Stimulated activated memory B cell treated with anti-CD40 and anti-IgM and Interleukin-4, amounts not matched to agents 10 μg/mL and 1 μg/mL and 100 μg/mL, for 72 hours (primary cell): ENCODE results near the gene EXOC2.
A peak's percentile ranks its signal among the peaks of the same experiment; 100 is the strongest.
"Not testable (repeated sequence)": the region's sequence is repeated elsewhere in the genome, so short reads cannot be mapped to it uniquely, and the experiment has no call there.

Experiments
- ATAC-seq: fragments of 150-1000 bp; cut with Tn5 transposase; 2 replicates; pipeline ENCODE4 v1.10.0; 2021
- H3K27ac Mint-ChIP-seq: one replicate; pipeline ENCODE4 v1.8.0; 2022; ENCODE audit warnings: mild to moderate bottlenecking, mixed read lengths
- H3K27me3 Mint-ChIP-seq: one replicate; pipeline ENCODE4 v1.8.0; 2022; ENCODE audit warnings: mixed read lengths
- H3K36me3 Mint-ChIP-seq: one replicate; pipeline ENCODE4 v1.8.0; 2022; ENCODE audit warnings: mixed read lengths
- H3K4me1 Mint-ChIP-seq: one replicate; pipeline ENCODE4 v1.8.0; 2022; ENCODE audit warnings: mixed read lengths
- H3K4me3 Mint-ChIP-seq: one replicate; pipeline ENCODE4 v1.8.0; 2022; ENCODE audit warnings: mild to moderate bottlenecking, moderate library complexity, mixed read lengths
- H3K9me3 Mint-ChIP-seq: one replicate; pipeline ENCODE4 v1.8.0; 2022; ENCODE audit warnings: mixed read lengths

EXOC2 gene

DNA sequence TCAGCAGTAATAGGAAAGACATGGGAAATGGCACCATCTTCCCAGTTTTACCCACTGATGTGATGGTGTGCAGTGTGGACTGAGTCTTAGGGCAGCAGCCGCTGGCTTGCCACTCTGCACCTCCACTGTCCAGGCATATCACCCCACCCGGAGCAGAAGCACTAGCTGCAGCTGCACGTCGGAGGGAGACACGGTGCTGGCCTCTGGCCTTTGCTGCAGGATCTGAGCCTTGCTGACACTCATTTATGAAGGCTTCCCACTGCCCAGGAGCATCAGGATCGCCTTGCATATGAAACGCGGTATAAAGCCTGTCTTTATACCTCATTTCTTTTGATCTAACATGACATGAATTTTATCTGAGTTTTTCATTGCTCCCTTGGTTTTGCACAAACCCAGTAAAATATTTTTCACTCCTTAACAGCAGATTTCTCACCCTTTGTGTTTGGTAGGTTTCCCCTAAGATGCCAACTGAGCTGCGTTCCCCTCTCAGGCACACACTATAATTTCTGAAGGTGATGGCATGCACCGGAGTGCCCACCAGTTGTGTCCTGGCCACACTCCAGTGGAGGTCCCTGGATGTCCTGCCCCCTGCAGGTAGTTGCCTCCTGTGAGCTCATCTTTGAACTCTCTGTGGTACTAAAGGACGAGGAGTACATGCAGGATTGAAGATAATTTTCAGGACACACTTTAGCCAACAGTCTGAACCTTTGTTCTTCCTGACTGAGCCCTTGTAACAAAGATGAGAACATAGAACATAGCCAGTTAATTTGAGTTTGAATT is 9.0 kb upstream of the EXOC2 start:
- Mint-ChIP-seq H3K9me3 (no peaks in the 10 kb centered on the region), H3K4me1 (no peaks in the 10 kb centered on the region), H3K27me3 (no peaks in the 10 kb centered on the region), H3K36me3 (no peaks in the 10 kb centered on the region), H3K4me3 (no peak overlapping the region), H3K27ac (no peak overlapping the region)
- no peak for ATAC-seq

- Mint-ChIP-seq H3K4me3 (no peak overlapping the region), H3K27ac (no peak overlapping the region), H3K9me3 (no peaks in the 10 kb centered on the region)
Observed at GRCh38 chr6:701215-701614, 8.3 kb upstream of the EXOC2 start.

DNA sequence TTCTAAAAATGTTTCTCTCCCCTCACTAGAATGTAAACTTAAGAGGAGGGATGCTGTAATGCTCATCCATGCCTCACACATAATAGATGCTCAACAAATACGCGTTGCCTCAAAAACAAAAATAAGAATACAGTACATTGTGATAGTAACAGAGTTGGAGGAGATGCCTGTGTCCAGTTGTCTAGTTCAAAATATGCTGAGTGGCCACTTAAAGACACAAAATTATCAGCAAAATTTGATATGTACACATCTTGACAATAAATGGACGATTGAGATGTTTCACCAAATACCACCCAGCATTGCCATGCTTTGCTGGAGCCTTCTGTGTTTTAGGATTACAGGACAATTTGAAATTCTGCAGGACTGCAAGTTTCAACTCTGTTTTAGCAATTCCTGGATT is 7.6 kb upstream of the EXOC2 start:
- Mint-ChIP-seq H3K27ac (no peak overlapping the region), H3K9me3 (no peaks in the 10 kb centered on the region), H3K4me1 (no peaks in the 10 kb centered on the region), H3K36me3 (no peaks in the 10 kb centered on the region), H3K4me3 (no peak overlapping the region), H3K27me3 (no peaks in the 10 kb centered on the region)
- no peak for ATAC-seq

More at GRCh38 chr6:701215-701614, 8.3 kb upstream of the EXOC2 start:
- H3K36me3 Mint-ChIP-seq, result no peaks in the 10 kb centered on the region
- H3K4me1 Mint-ChIP-seq, result no peaks in the 10 kb centered on the region
- ATAC-seq, result no peak
- H3K27me3 Mint-ChIP-seq, result no peaks in the 10 kb centered on the region

DNA sequence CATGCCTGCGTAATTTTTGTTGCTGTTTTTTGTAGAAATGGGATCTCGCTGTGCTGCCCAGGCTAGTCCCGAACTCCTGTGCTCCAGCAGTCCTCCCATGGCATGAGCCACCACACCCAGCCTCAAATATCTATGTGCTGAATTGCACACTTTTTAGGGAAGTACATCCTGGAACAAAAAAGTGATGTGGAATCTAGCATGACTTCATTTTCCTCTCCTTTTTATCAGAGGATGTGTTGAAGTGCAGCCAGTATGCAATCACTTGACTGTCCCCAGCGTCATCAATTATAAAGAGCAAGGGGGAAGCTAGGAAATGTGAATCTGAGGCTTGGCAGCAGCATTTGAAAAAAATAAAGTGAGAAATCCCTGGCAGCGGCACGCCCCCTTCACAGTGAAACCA is 6.4 kb upstream of the EXOC2 start:
- ATAC-seq, result no peak
- Mint-ChIP-seq H3K9me3 (no peaks in the 10 kb centered on the region), H3K4me1 (no peaks in the 10 kb centered on the region), H3K27me3 (no peaks in the 10 kb centered on the region), H3K36me3 (no peaks in the 10 kb centered on the region), H3K27ac (no peak overlapping the region), H3K4me3 (no peak overlapping the region)

DNA sequence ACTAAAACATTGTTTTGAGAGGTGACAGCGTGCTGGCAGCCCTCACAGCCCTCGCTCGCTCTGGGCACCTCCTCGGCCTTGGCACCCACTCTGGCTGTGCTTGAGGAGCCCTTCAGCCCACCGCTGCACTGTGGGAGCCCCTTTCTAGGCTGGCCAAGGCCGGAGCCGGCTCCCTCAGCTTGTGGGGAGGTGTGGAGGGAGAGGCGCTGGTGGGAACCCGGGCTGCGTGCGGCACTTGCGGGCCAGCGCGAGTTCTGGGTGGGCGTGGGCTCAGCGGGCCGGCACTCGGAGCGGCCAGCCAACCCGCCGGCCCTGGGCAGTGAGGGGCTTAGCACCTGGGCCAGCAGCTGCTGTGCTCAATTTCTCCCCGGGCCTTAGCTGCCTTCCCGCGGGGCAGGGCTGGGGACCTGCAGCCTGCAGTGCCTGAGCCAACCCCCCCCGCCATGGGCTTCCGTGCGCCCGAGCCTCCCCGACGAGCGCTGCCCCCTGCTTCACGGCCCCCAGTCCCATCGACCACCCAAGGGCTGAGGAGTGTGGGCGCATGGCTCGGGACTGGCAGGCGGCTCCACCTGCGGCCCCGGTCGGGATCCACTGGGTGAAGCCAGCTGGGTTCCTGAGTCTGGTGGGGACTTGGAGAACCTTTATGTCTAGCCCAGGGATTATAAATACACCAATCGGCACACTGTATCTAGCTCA is 1.6 kb upstream of the EXOC2 start:
- H3K4me3 Mint-ChIP-seq, H3K36me3 Mint-ChIP-seq, H3K27me3 Mint-ChIP-seq, ATAC-seq, H3K9me3 Mint-ChIP-seq, H3K27ac Mint-ChIP-seq: not testable (repeated sequence)
- H3K4me1 Mint-ChIP-seq, result peaks cover 39% of the 10 kb centered on the region

DNA sequence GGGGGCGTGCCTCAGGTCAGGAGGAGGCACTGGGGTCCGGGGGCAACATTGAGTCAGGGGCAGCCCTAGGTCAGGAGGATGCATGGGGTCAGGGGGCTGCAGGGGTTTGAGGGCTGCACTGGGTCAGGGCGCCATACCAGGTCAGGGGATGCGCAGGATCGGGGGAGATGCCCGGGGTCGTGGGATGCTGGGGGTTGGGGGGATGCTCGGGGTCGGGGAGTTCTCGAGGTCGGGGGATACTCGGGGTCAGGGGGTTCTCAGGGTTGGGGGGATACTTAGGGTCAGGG is 727 bp upstream of the EXOC2 start:
- peak overlapping the region; percentile 85 for H3K27ac Mint-ChIP-seq
- peak overlapping the region; percentile 91 for H3K4me3 Mint-ChIP-seq
- H3K27me3 Mint-ChIP-seq, result no peaks in the 10 kb centered on the region
- H3K4me1 Mint-ChIP-seq, result peaks cover 45% of the 10 kb centered on the region
- H3K9me3 Mint-ChIP-seq, result no peaks in the 10 kb centered on the region
- no peak for ATAC-seq
- no peaks in the 10 kb centered on the region for H3K36me3 Mint-ChIP-seq

DNA sequence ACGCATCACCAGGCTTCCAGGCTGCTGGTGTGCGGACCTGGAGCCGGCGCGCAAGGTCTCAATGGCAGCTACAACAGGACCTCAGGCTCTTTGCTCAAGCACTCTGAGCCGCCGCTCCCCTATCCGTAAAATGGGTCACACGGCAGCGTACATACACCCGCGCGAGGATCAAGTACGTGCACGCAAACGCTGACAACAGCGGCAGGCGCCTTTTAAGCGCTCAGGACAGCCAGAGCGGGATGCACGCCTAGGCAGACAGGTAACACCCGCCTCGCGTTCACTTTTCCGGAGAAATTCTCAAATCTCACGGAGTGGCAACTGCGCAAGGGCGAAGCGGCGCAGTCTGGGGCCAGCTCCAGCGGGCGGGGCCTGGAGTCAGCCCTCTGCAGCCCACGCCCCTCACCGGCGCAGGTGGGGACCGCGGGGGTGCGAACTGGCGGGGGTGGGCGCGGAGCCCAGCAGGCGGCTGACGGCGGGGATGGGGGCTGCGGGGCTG is 535 bp downstream of the EXOC2 start:
- ATAC-seq, result peak; percentile 94
- Mint-ChIP-seq H3K4me3 (peak overlapping the region; percentile 91), H3K36me3 (no peaks in the 10 kb centered on the region), H3K27ac (peak overlapping the region; percentile 85), H3K9me3 (no peaks in the 10 kb centered on the region), H3K4me1 (peaks cover 45% of the 10 kb centered on the region), H3K27me3 (no peaks in the 10 kb centered on the region)

GRCh38 chr6:689223-689622 is 3.7 kb downstream of the EXOC2 start:
- Mint-ChIP-seq H3K4me1 (peaks cover 59% of the 10 kb centered on the region), H3K9me3 (no peaks in the 10 kb centered on the region), H3K27me3 (no peaks in the 10 kb centered on the region), H3K4me3 (no peak overlapping the region), H3K36me3 (no peaks in the 10 kb centered on the region), H3K27ac (no peak overlapping the region)
- ATAC-seq, result no peak

- peaks cover 10% of the 10 kb centered on the region for H3K36me3 Mint-ChIP-seq
- no peaks in the 10 kb centered on the region for H3K9me3 Mint-ChIP-seq
- no peak overlapping the region for H3K4me3 Mint-ChIP-seq
- no peak for ATAC-seq
- no peak overlapping the region for H3K27ac Mint-ChIP-seq
- H3K27me3 Mint-ChIP-seq, result no peaks in the 10 kb centered on the region
- H3K4me1 Mint-ChIP-seq, result peaks cover 55% of the 10 kb centered on the region
Observed at GRCh38 chr6:686497-686896, 6.4 kb downstream of the EXOC2 start.

- ATAC-seq, result peak; percentile 76
- peak overlapping the region; percentile 53 for H3K27ac Mint-ChIP-seq
- no peaks in the 10 kb centered on the region for H3K9me3 Mint-ChIP-seq
- no peaks in the 10 kb centered on the region for H3K27me3 Mint-ChIP-seq
- peak overlapping the region; percentile 10 for H3K4me3 Mint-ChIP-seq
- peaks cover 50% of the 10 kb centered on the region for H3K4me1 Mint-ChIP-seq
- H3K36me3 Mint-ChIP-seq, result peaks cover 10% of the 10 kb centered on the region
Observed at GRCh38 chr6:684831-685636, 7.9 kb downstream of the EXOC2 start.

DNA sequence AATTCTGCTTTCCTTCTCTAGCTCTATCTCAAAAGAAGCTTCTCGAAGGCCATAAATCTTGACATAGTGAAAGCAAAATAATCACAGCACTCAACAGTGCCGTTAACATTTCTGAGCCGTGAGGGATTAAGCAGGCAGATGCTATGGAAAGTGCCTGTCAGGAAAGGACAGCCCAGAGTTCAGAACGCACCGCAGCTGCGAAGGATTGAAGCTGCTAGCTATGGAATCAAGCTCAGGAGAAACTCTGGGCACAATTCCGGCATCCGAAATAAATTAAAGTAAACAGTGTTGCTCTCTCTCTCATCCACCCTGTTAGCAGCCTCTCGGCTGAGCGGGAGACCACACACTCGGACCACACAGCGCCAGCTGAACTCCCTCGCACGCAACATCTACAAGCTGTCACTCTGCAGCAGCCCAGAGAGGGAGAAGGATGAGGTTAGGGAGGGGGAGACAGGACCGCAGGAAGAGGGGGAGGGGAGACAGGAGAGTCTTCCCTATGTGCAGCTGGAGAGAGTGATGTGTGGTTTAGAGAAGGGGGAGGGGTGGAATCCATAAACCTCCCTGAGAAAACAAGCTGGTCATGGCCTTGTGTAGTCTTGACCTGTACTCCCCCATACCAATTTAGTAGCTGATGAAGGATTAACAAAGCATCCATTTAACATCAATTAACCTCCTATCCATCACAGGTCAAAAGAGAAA is 9.0 kb downstream of the EXOC2 start:
- Mint-ChIP-seq H3K27ac (no peak overlapping the region), H3K27me3 (no peaks in the 10 kb centered on the region), H3K36me3 (peaks cover 15% of the 10 kb centered on the region), H3K9me3 (no peaks in the 10 kb centered on the region), H3K4me3 (no peak overlapping the region), H3K4me1 (peaks cover 46% of the 10 kb centered on the region)
- no peak for ATAC-seq

DNA sequence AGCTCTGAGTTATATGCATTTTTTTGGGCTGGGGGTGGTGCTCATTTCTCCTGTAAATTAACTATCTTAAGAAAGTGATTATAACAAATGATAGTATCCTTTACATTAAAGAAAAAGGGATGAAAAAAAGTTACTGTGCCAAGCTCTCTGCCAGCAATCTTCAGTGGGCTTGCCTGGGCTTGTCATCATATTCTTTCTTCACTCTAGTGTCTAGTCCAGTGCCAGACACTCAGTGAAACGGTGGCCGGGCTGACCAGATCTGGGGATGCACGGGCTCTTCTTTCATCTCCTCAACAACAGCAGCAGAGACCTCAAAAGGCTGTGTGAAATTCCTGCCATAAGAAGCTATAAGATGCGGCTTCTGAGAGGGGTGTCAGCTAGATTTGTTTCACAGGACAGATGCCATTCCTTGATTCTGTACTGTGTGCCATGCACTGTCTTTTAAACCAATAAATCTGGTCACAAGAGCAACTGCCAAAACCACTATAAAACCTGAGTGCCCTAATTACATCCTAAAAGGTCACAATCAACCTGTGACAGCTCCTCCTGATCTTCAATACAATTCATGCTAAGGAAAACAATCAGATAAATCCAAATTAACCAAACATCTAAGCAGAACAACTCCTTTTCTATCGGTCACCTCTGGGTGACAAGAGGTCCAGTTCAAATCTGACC is 12.1 kb downstream of the EXOC2 start:
- ATAC-seq, result no peak
- peaks cover 2% of the 10 kb centered on the region for H3K9me3 Mint-ChIP-seq
- H3K27ac Mint-ChIP-seq, result no peak overlapping the region
- no peaks in the 10 kb centered on the region for H3K27me3 Mint-ChIP-seq
- H3K4me3 Mint-ChIP-seq, result no peak overlapping the region
- peaks cover 20% of the 10 kb centered on the region for H3K36me3 Mint-ChIP-seq
- peaks cover 45% of the 10 kb centered on the region for H3K4me1 Mint-ChIP-seq

DNA sequence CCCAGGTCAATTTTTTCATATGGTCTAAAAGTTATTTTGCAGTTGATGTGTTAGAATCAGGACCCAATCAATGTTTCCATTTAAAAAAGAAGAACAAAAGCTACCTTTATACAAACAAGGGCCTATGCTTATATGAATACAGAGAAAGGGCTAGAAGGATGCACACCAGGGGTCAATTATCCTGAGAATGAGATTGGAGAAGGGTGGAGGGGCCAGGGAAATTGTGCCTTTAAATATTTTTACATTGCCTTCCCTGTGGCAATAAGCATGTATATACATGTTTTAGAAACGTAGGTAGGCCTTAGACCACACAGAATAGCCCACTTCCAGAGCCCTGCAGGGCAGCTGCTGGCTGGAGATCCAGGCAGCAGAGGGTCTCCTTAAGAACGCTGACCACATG is 12.7 kb downstream of the EXOC2 start:
- Mint-ChIP-seq H3K27ac (no peak overlapping the region), H3K4me3 (no peak overlapping the region), H3K4me1 (peaks cover 41% of the 10 kb centered on the region), H3K9me3 (peaks cover 2% of the 10 kb centered on the region), H3K27me3 (no peaks in the 10 kb centered on the region), H3K36me3 (peaks cover 20% of the 10 kb centered on the region)
- no peak for ATAC-seq

- Mint-ChIP-seq H3K27me3 (no peaks in the 10 kb centered on the region), H3K36me3 (peaks cover 20% of the 10 kb centered on the region), H3K27ac (no peak overlapping the region), H3K4me1 (peaks cover 43% of the 10 kb centered on the region), H3K4me3 (no peak overlapping the region), H3K9me3 (peaks cover 2% of the 10 kb centered on the region)
- no peak for ATAC-seq
Observed at GRCh38 chr6:679282-679681, 13.7 kb downstream of the EXOC2 start.

DNA sequence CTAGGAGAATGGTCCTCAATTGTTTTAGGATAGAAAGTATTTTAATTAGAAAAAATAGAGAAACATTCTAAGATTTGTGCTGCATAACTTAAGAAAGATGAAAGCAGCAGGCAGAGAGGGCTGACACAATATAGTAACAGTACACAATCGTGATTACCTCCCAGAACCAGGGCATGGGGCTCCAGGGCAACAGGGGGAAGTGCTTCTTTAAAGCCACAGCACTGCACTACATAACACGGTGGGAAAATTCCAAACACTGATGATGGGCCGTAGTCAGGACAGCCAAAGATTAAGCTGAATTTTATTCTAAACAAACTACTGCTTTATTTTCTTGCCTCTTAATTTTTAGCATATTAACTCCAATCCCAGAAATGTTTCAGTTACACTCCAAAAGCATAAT is 14.4 kb downstream of the EXOC2 start:
- no peak overlapping the region for H3K4me3 Mint-ChIP-seq

More for the DNA sequence above, 14.4 kb downstream of the EXOC2 start:
- Mint-ChIP-seq H3K36me3 (peaks cover 20% of the 10 kb centered on the region), H3K27me3 (no peaks in the 10 kb centered on the region), H3K27ac (no peak overlapping the region), H3K4me1 (peaks cover 36% of the 10 kb centered on the region), H3K9me3 (peaks cover 2% of the 10 kb centered on the region)
- no peak for ATAC-seq
